GM11168 (cell line): Measurements from ENCODE around the gene SLC1A3.

Source experiments
- in situ Hi-C: fragments of 300-500 bp; cut with MboI; formaldehyde crosslinking; loops from one replicate; pipeline ENCODE4 v1.12.0; 2022; ENCODE audit warnings: low sequenced_read_pairs; ENCODE audit not compliant: unreplicated experiment

Gene SLC1A3

DNA sequence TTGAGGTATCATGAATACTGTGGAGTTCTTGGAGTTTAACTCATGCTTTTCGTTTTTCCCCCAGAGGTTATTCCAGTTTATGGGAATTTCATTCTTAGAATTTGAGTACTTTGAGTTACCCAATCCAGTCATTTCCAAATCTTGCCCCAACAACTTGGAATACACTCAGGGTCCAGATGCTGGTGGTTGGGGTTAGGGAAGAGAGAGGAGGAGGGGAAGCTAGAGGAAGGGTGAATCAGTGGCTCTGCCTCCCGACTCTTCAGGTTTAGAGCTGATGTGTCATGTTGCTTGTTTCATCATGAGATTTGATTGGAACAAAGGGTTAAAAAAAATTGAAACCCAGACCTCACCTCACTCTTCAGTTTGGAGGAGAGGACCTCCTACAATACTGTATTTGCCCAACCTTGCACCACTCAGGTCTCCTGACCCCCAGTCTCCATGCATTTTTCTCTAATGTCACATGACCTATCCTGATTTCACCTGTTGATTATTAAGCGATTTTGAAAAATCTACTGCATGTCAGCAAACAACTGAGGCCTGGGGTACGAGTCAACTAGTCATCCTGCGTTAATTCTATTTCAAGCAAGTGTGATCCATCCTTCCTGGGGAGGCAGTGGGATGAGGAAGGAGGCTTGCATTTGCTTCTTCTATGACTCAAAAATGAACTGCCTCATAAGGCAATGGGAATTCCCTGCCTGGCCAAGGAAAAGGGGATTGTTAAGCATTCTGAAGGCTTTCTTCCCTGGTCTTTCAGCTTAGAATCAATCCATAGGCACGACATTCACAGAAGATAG is 6.2 kb upstream of the SLC1A3 start:
- in situ Hi-C loops, result no loop called here

DNA sequence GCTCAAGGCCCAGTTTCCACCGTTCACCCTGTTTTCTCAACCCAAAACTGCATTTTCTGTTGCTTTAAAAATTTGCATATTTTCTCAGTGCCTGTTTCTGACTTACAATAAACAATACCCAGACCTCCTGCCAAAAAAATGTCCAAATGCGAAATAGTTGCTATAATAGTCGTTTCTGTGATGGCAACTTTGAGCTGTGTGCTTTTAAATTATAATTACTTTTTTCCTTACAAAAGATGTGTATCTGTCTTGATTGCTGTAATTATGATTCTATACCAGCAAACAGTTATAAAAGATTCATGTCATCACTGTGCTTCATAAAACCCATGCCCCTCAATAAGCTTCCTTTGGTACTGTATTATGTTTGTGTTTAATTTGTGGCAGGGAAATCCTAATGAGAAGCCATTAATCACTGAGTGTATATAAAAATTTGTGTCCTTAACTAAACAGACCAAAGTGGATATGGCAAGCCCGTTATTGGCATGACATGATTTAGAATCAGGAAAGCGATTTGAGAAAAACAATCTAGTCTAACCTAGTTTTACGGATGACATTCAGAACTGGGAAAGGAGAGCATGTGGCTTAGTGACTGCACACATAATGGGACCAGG is 5.4 kb upstream of the SLC1A3 start:
- in situ Hi-C loops, result no loop called here

DNA sequence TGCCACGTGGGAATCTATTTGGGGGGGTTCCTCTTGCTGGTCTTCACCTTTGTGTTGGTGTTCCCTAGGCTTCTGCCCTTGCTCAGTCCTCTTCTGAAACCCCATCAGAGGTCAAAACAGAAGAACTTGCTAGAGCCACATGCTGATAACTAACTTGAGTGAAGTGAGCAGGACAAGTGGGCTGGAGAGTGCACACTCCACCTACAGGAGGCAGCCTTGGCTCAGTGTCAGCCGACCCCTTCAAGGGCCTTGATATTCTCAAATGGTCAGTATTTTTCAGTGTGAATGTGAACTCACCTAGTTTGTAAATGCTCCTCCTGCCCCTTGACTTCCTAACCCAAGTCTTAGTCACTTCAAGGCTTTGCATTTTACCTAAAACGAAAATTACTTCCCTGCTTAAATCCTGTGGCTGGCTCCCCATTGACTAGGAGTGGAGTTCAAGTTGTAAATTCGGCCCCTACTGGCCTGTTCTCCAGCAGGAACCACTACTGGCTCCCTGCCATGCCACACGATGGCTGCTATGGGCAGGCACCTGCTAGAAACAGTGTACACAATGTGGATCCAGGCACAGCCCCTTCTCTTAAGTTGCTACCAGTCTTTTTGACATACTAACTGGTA is 3.6 kb upstream of the SLC1A3 start:
- in situ Hi-C loops, result no loop called here

DNA sequence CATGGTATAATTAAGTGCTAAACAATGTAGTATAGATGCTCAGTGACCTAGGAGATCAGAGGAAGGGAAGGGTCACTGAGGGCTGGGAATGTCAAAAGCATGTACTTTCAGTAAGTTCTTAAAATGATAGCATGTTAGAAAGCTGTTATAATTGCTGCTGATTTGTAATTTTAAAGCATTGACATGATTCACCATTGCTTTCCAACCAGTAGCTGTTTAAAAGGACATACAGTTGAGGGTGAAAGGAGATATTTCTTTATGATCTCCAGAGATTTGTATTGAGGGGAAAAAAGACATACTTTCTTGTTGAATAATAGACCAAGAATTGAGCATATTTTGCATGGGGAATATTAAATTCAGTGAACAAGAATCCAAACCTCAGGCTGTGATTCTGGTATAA is 1.2 kb upstream of the SLC1A3 start:
- in situ Hi-C loops, result no loop called here

DNA sequence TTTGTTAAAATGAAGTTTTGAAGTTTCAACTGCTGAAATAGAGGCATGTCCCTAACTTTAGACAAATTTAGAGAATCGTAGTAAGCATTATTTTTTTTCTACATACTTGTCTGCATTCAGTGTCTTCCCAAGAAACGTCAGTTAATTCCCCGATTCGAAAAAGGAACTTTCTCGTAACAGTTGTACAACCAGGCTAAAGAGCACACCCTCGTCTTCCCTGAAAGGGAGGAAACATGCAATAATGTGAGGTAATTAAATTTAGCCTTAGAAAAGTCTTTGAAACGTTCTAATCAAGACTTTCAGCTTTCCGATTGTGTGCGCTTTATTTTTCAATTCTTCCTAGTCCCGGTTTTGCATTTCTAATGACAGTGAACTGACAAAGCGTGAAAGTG is 374 bp upstream of the SLC1A3 start:
- in situ Hi-C loops, result no loop called here

DNA sequence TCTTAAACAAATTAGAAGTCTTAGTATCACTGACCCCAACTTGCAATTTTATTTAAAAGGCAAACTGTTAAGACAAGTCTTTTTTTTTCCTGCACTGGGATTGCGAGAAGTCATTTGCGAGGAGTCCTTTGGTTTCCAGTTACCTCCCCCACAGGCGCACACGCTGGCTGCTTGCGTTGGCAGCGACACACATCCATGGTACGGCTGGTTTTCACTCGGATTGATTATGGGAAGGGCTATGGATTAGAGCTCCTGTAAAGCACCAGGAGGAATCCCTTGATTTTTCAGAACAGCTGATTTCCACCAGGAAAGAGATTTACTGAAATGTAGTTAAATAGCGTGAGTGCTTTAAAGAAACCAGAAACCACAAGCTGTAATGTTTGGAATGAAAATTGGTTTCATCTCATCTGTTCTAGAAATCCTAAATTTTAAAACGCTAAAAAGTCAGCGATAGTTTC is 737 bp downstream of the SLC1A3 start:
- in situ Hi-C loops, result no loop called here

DNA sequence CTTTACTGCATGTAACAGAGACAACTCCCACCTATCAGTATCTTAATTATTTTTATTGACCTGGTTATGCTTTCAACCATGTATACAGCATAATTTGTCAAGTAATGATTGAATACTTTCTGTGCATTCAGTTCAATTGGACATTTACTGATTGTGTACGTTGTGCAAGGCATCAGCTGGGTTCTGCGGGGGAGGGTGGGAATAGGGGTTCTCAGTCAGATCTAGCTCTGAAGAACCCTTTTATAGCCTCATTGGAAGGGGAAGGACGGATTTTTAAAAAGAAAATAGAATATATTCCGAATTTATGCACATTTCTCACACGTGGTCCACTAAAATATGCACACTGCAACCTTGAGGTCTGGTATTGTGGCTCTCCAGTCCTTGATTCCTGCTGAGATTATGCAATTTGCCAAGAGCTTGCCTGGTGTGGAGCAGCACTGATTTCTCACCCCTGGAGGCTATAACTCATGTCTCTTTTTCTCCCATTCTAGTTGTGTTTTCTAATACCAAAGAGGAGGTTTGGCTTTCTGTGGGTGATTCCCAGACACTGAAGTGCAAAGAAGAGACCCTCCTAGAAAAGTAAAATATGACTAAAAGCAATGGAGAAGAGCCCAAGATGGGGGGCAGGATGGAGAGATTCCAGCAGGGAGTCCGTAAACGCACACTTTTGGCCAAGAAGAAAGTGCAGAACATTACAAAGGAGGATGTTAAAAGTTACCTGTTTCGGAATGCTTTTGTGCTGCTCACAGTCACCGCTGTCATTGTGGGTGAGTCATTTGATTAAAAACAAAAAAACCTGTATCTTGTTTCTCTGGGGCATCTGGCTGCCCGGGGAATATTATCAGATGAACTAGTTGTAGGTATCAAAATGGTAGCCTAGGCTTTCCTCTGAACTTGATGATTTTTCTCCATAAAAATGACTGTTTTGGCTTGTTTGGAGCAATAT is 1.7 kb downstream of the SLC1A3 start:
- in situ Hi-C loops, result no loop called here

DNA sequence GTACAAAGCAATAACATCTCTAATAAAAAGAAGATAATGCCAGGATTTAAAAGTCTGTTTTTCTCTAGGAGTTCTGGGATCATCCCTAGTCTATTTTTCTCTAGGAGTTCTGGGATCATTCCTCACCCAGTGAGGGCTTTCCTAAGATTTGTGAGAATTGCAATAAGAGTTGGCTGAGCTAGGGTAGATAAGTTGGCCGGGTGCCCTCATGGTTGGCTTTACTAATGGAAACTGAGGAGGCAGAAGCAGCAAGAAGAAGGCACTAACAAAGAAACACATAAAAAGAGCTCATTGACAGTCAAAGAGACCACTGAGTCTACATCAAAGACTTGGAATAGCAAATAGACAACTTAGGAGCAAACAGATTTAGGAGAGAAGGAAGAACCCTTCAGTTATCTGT is 4.2 kb downstream of the SLC1A3 start:
- in situ Hi-C loops, result no loop called here

DNA sequence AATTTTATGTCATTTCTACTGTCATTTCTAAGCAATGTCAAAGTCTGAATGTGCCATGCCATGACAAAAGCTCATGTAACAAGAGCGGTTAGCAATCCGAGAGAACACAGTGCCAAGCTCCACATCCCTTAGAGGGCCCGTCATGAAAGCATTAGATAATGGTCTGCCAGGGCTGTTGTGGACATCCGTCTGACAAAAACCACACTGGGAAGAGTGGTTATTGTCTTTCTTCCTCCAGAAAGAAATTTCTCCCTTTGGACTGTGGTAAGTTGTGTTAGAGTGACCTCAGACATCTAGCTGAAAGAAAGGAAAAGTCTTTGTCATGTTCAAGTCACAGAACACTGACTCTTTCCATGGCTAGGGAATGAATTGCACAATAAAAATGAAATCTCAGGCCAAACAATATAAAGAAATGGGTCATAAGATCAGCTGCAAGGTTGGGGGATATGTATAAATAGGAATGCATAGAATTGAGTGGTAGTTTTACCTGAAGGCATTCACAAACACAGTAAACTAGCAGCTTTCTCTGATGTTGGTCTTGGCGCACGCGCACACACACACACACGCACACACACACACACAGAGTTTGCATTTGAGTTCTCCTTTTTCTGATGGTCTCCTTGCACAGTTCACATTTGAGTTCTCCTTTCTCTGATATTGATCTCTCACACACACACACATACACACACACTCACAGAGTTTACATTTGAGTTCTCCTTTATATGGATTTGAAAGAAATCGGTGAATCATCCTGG is 5.3 kb downstream of the SLC1A3 start:
- in situ Hi-C loops, result no loop called here

DNA sequence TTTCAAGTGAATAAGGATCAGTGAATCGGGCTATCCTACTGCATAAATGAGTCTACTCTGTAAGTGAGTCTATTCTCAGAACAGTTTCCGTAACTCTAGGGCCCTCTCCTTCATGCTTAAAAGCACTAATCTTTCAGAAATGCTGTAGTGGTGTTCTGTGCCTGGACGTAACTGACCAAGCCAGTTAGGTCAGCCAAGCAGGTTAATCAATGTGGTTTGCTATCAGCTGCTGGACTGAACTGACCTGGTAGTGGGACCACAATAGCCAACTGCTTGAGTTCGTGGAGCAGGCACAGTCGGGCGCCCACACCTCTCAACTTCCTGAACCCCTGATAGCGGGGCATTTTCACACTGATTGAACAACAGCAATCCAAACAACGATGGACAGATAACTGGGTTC is 6.8 kb downstream of the SLC1A3 start:
- in situ Hi-C loops, result no loop called here

DNA sequence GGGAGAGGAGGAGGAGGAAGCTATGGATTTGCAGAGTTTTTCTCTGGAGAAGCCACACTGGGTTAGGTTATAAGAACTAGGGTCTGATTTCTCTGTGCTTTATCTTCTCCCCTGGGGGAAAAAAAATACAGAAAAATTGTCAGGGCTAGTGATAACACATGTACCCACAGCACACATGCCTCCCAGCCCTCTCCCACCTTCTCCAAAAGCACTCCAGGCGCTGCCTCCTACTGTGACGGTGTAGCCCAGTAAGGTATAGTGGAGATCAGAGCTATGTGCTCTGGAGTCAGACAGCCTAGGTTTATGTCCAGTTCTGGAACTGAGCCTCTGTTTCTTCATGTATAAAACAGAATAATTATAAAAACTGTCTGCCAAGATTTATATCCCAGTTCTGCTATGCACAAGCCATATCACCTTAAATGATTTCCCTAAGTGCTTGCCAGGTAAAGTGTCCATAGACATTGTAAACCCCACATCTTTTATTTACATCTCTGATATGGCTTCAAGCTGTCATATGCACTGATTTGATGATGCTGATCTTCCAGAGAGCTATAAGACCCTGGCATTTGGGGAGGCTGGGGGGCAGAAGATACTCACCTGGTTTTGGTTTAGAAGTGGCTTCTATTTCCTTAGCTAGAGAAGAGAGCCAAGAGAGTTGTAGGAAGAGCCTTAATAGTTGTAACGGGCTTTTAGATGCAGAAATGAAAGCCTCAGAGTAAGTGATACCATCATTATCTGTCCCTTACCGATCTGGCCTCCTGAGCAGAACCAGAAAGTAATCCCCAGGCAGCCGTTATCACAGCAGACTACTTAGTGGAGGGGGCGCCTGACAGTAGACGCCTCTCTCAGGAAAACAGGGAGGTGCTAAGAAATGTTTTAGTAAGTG is 7.6 kb downstream of the SLC1A3 start:
- in situ Hi-C loops, result no loop called here

DNA sequence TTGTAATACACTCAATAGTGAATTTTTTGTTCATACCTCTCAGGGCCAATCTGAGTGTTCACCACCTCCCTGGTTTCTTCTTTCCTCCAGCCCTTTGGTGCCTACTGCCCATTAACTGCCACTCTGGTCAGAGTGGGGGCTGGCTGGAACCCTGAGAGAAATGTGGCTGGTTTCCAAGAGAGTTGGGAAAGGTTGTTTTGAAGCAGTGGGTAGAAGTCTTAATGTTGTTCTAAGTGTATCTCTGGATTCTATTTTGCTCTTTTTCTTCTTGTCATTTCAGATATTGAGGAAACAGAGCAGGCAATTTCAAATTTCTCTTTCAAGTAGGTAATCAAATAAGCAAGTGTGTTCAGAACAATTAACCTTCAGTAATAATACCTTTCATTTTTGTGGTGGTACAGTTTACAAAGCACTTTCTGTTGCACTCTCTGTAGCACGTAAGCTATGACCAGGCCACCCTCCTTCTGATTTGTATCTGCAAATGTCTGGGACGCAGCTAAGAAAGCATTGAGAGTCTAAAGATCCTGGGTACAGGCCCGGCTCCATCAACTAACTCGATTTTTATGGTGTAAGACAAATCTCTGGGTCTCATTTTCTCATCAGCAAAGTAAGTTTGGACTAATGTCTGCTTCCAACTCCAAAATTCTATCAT is 8.4 kb downstream of the SLC1A3 start:
- in situ Hi-C loops, result no loop called here

DNA sequence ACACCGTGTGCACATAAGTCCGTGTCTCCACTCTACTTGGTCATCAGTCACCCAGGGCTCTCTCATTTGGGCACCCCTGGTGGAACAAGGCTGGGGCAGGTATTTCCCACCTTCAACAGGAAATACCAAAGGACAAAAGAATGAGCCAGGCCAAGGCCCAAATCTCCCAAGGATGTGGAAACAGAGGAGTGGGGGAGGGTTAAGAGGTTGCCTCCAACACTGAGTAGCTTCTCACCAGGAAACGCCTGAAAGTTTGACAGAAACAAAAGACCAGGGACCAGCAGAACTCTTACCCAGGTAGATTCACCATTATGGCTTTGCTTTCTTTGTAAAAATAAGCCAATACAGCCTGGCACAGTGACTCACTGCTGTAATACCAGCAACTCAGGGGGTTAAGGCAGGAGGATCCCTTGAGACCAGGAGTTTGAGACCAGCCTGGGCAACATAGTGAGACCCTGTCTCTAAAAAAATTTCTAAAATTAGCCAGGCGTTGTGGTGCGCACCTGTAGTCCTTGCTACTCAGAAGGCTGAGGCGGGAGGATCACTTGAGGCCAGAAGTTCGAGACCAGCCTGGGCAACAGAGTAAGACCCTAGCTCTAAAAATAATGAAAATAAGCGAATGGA is 12.7 kb downstream of the SLC1A3 start:
- in situ Hi-C loops, result no loop called here

DNA sequence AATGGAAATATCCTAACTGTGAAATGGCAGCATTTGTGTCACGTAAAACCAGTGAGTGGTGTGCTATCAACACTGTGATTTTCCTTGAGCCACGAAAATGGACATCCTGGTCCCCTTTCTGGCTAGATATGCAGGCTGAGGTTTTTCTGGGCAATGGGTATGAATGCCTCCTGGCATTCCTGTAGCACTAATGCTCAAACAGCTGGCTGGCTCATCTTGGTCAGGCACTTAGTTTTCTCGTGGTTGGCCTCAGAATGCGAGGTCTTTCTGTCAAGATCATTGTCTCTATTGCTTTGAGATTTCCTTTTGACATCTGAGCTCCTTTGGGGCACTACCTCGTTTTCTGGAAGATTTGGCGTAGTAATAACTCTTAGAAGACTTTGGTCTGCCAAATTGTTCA is 15.6 kb downstream of the SLC1A3 start:
- in situ Hi-C loops, result no loop called here

DNA sequence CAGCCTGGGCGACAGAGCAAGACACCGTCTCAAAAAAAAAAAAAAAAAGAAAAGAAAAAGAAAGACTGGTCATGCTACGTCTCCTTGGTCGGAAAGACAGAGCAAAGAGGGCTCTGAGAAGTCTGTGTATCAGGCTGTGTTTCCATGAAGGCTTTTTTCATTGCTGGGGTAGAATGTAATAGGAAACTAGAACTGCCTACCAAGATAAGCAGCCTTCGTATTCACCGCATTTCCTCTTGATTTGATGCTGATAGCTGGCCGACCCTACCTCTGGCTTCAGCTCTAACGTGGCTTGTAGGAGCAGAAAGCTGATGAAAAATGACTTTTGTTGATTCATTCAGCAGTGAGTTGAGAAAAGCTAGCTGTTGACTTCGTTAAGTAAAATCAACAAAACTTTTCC is 17.4 kb downstream of the SLC1A3 start:
- in situ Hi-C loops, result no loop called here

DNA sequence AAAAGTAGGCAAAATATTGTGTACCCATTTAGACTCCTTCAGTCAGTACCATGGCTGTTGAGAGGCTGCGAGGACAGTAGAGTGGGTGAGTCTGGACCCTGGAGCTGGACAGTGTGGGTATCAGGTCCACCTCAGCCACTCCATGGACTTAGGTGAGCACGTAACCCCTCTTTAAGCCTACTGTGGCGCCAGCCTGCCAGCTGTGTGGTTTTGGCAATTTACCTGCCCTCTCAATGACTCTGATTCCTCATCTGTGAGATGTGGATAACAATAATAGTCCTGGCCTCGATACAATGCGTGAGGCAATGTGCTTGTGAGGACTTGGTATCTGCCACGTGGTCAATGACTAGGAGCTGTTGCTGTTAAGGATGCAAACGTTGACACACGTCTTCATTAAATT is 17.9 kb downstream of the SLC1A3 start:
- in situ Hi-C loops, result no loop called here

DNA sequence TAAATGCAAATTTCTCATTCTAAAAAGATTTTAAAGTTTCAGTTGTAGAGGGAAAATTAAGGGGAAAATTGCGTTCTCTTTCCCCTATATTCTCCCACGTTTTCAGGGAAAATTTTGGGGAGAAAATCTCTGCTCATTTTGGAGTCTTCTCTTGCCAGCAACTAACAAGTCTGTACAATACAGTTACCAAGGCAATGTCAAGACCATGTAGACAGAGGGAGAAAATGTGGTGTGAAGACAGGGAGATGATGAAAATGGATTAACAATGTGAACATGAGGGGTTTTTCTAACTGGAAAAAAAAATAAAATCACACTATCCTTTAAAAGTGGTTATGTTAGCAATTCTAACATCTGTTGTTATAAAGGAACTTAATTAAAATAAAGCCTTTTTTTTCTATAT is 22.3 kb downstream of the SLC1A3 start:
- in situ Hi-C loops, result no loop called here

DNA sequence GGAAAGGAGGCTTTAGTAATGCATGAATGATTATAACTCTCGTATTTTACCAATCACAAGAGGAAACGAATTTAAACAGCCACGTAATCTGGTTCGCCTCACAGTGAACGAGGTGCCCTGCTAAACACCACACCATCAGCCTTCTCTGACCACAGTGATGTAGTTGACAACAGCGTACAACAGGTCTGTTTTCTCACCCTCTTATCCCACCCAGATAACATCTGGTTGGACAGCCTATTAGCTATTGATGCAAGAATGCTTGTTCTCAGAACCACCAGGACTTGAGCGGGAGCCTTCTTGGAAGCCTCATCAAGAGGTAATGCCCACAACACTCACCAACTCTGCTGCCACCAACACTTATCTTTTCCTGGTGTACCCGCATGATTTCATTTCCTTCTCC is 23.3 kb downstream of the SLC1A3 start:
- in situ Hi-C loops, result no loop called here
